ENCODE results near the gene RPL7A.
"Not testable (repeated sequence)": the region's sequence is repeated elsewhere in the genome, so short reads cannot be mapped to it uniquely, and the experiment has no call there.

The RPL7A gene

DNA sequence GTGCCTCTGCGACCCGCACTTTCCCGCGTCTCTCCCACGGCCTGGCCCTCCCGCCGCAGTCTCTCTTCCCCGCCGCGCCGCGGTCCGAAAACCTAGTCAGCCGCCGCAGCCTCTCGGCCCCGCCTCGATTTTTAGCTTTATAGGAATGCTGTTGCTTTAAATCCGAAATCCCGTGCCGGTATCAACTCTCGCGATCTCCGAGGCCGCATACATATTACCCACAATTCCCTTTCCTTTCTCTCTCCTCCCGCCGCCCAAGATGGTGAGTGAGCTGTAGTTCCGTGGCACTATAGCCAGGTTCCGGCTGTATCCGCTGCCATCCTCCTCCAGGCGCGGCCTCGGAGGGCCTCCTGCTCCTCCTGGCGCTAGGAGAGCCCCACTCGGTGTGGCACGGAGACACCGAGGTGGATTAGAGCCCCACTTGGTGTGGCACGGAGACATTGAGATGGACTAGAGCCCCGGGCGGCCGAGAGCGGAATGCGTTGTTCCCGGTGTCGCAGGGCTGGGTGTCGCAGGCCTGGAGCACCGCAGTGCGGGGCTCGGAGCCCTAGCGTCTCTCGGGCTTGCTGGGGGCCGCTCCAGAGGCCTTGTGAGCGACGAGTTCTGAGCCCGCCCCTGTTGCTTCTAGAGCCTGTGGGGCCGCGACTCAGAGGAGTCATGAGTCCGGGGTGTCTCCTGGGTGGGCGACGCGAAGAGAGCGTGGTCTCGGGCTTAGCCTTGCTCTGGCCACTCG, at the start of gene RPL7A, which contains the start of gene MED22:
RPL7A (plus strand) TSS at position 234 of the 733 bp plus-strand sequence; CDS start at position 260, 26 bp downstream.
MED22 (minus strand) TSS at position 147 of the 733 bp plus-strand sequence. CDS start 1,469 bp downstream, outside the sequence.
- peak; percentile 94 for DNase-seq

GRCh38 chr9:133299996-133300395, 48.0 kb upstream of the RPL7A start:
- not testable (repeated sequence) for DNase-seq

- no peak for DNase-seq
Measured at GRCh38 chr9:133301253-133302230, 46.5 kb upstream of the RPL7A start.

- DNase-seq: no peak
Measured at GRCh38 chr9:133303266-133304157, 44.5 kb upstream of the RPL7A start.

- no peak for DNase-seq
Measured at GRCh38 chr9:133304158-133304470, 43.9 kb upstream of the RPL7A start.

GRCh38 chr9:133304477-133305377, 43.3 kb upstream of the RPL7A start:
- no peak for DNase-seq

- no peak for DNase-seq
Measured at GRCh38 chr9:133305731-133306130, 42.3 kb upstream of the RPL7A start.

- no peak for DNase-seq
Measured at GRCh38 chr9:133306242-133307204, 41.5 kb upstream of the RPL7A start.

DNA sequence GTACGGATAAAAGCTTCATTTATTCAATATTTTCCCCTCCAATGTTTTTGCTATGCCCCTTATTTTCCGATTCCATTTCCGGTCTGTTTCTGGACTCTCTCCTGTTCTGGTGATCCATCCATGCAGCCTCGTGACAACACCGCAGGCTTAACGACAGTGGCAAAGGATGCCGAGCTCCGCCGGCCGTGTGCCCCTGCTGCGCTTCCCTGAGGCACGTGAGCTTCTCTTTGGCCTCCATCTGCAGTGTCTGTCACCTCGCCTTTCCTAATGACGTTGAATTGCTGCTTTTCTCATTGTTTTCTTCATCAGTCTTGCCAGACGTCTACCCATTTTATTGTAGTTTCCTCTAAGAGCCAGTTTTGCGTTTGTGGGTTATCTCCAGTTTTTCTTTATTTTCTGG, 40.7 kb upstream of the RPL7A start:
- no peak for DNase-seq

DNA sequence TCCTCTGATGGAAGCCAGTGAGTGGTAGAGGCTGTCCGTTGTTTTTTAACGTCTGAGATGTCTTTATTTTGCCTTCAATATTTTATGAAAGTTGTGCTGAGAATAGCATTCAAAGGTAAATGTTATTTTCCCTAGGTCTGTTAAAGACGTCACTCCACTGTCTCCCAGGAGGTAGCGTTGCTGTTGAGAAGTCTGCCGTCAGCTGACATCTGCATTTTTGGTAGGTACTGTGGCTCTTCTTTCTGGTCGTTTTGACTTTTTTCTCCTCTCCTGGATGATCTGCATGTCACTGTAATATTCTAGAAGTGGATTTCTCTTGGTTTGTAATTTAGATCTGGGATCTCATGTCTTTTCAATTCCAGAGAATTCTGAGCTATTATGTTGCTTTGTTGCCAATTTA, 38.4 kb upstream of the RPL7A start:
- DNase-seq: no peak

DNA sequence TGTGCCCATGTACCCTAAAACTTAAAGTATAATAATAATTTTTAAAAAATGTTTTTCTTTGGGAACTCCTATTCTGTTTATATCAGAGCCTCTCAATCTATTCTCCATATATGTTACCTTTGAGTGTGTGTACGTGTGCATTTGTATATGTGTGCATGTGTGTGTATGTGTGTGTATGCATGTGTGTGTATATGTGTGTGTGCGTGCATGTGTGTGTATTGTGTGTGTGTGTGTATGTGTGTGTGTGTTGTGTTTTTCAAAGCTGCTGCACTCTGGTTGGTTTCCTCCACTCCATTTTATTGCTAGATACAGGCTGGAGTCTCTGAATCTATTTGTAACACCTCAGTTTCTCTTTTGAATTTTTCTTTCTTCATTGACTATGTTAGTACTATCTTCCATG, 32.0 kb upstream of the RPL7A start:
- no peak for DNase-seq

GRCh38 chr9:133317551-133317950, 30.5 kb upstream of the RPL7A start:
- DNase-seq: not testable (repeated sequence)

- no peak for DNase-seq
Measured at GRCh38 chr9:133320421-133320881, 27.6 kb upstream of the RPL7A start.

DNA sequence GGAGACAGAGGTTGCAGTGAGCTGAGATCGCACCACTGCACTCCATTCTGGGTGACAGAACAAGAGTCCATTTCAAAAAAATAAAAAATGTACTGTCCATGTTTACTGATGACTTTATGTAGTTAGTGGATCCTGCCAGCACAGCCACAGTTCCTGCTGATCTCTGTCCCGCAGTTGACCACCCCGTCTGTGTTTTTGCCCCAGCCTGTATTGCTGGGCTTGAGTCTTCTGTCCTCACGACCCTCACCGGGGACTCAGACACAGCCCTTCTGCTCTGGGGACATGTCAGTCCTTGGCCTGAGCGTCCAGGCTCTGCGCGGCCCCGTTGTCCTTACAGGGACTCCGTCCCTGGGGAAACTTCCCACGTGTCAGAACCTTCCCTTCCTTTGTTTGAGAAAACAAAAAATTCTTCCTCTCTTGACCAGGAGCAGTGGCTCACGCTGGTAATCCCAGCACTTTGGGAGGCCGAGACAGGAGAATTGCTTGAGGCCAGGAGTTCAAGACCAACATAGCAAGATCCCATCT, 26.5 kb upstream of the RPL7A start:
- no peak for DNase-seq

DNA sequence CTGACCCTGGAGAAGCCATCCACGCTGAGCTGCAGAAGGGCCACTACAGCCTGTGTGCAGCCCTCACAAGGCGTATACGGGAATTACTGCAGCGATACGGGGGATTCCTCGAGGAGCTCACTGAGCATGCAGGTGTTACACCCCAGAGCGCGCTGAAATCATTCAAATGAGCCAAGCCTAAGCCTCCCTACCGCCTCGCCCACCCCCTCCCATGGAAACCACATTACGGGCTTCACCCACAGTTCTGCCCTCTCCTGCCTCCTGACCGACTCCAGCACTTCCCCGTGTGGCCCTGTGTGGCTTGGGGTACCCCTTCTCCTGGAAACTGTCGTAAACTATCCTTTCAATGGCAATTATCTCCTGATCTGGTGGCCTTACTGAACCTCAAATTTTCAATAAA, 25.3 kb upstream of the RPL7A start:
- DNase-seq: no peak

- no peak for DNase-seq
Measured at GRCh38 chr9:133323211-133323610, 24.8 kb upstream of the RPL7A start.

DNA sequence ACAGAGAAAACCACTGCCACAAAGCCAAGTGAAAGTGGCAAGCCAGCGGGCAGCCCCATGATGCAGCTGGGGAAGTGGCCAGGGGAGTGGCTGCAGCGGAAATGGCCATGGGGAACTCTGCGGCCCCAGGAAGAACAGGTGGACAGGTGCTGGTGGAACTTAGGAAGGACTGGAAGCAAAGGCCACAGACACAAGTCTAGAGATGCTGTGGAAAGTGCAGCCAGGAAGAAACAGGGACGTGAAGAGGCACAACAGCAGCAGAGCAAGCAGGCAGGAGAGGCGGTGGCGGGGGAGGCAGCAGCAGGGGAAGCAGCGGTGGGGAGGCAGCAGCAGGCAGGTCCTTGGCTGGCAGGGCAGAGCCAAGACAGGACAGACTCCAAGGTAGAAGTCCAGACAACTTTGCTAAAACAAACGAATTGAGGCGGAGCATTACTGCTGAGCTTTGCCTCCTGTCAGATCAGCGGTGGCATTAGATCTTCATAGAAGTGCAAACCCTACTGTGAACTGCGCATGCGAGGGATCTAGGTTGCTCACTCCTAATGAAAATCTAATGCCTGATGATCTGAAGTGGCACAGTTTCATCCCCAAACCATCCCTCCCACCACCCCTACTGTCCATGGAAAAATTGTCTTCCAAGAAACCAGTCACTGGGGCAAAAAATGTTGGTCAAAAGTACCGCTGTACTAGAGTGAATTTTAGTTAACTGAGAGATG, 23.9 kb upstream of the RPL7A start:
- no peak for DNase-seq

- DNase-seq: not testable (repeated sequence)
Measured at GRCh38 chr9:133327021-133327420, 21.0 kb upstream of the RPL7A start.

DNA sequence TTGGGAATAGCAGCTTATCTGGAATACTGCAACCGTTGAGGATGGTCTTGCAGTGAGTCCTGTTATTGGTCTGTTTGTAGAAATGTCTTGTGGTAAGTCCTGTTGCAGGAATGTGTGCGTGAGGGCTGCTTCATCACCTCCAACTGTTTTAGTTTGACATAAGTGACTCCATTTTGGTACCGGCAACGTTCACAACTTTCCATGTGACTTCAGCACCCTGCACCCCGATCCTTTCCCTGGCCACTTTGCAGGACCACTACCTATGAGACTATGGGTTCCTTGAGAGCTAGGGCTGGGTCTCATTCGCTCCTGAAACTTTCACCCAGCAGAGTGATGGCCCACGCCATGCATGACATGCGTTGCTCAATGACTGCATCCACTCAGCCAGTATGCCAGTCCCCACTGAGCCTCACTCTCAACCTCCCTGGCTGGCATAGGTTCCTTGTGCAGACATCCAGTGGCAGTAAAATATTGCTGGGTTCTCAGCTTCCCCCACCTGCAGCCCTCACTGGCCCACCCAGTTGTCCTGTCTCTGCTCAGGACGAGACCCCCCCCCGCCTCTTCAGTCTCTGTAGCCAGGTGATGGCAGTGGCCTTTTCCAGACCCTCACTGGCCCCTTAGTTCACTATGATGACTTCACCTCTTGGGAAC, 20.1 kb upstream of the RPL7A start:
- no peak for DNase-seq

All from COR-L47 (cell line).